NCI-H1930 (cell line): ENCODE data around the gene THSD8.
"Not testable (repeated sequence)": the region's sequence is repeated elsewhere in the genome, so short reads cannot be mapped to it uniquely, and the experiment has no call there.

Experiments
- DNase-seq, 2 experiments: peaks; one replicate each; lab custom pipeline; 2025; lab: John Stamatoyannopoulos, UW

THSD8 gene

DNA sequence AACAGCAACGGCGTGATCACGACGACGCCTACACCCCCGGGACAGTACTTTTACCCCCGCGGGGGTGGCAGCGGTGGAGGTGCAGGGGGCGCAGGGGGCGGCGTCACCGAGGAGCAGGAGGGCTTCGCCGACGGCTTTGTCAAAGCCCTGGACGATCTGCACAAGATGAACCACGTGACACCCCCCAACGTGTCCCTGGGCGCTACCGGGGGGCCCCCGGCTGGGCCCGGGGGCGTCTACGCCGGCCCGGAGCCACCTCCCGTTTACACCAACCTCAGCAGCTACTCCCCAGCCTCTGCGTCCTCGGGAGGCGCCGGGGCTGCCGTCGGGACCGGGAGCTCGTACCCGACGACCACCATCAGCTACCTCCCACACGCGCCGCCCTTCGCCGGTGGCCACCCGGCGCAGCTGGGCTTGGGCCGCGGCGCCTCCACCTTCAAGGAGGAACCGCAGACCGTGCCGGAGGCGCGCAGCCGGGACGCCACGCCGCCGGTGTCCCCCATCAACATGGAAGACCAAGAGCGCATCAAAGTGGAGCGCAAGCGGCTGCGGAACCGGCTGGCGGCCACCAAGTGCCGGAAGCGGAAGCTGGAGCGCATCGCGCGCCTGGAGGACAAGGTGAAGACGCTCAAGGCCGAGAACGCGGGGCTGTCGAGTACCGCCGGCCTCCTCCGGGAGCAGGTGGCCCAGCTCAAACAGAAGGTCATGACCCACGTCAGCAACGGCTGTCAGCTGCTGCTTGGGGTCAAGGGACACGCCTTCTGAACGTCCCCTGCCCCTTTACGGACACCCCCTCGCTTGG lies 9.6 kb upstream of the THSD8 start:
- peak; percentile 28 to 50 for DNase-seq

DNA sequence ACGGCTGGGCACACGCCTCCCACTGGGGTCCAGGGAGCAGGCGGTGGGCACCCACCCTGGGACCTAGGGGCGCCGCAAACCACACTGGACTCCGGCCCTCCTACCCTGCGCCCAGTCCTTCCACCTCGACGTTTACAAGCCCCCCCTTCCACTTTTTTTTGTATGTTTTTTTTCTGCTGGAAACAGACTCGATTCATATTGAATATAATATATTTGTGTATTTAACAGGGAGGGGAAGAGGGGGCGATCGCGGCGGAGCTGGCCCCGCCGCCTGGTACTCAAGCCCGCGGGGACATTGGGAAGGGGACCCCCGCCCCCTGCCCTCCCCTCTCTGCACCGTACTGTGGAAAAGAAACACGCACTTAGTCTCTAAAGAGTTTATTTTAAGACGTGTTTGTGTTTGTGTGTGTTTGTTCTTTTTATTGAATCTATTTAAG lies 9.0 kb upstream of the THSD8 start:
- DNase-seq, result no peak

GRCh38 chr19:12793290-12794195 lies 8.3 kb upstream of the THSD8 start:
- peak; percentile 79 to 85 for DNase-seq

- no peak for DNase-seq
These were observed 7.5 kb upstream of the THSD8 start for GRCh38 chr19:12794196-12794941.

DNA sequence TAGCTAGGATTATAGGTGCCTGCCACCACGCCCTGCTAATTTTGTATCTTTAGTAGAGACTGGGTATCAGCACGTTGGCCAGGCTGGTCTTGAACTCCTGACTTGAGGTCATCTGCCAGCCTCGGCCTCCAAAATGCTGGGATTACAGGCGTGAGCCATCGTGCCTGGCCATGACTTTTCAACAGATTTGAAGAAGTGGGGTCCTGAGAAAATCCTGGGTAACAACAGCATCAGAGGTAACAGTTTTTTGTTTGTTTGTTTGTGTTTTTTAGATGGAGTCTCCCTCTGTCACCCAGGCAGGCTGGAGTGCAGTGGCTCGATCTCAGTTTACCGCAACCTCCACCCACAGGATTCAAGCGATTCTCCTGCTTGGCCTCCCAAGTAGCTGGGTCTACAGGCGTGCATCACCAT lies 6.9 kb upstream of the THSD8 start:
- DNase-seq, result no peak

GRCh38 chr19:12796146-12797071 lies 5.5 kb upstream of the THSD8 start:
- peak; percentile 67 to 69 for DNase-seq

DNA sequence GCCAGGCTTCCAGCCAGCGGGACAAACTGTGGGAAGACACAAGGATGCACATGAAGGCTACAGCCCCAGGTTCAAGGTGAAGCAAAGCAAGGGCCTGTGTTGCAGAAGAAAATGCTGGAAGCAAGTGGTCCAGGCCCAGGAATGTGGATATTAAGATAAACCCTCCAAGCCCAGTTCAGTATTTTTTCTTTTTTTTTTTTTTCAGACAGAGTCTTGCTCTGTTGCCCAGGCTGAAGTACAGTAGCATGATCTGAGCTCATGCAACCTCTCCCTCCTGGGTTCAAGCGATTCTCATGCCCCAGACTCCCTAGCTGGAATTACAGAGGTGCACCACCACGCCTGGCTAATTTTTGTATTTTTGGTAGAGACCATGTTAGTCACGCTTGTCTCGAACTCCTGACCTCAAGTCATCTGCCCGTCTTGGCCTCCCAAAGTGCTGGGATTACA lies 4.7 kb upstream of the THSD8 start:
- DNase-seq, result no peak

- not testable (repeated sequence) for DNase-seq
These were observed 4.3 kb upstream of the THSD8 start for GRCh38 chr19:12797607-12798006.

GRCh38 chr19:12799742-12800465 lies 2.0 kb upstream of the THSD8 start:
- DNase-seq, result no peak

DNA sequence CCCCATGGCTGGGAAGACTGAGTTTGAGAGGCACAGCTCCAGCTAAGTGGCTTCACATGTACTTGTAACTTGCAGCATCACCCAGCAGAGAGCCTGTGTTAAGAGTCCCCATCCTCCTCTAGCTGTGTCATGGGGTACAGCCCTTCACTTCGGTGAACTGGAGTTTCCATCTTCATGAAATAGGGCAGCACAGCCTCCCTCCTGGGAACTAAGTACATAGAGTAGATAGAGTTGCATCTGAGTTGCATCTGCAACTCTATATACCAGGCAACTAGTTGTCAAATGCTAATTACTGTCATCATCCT lies 1.5 kb upstream of the THSD8 start:
- DNase-seq, result no peak

- DNase-seq, result no peak
These were observed 875 bp upstream of the THSD8 start for GRCh38 chr19:12800923-12801465.

- no peak for DNase-seq
These were observed 618 bp downstream of the THSD8 start for GRCh38 chr19:12802267-12803106.

DNA sequence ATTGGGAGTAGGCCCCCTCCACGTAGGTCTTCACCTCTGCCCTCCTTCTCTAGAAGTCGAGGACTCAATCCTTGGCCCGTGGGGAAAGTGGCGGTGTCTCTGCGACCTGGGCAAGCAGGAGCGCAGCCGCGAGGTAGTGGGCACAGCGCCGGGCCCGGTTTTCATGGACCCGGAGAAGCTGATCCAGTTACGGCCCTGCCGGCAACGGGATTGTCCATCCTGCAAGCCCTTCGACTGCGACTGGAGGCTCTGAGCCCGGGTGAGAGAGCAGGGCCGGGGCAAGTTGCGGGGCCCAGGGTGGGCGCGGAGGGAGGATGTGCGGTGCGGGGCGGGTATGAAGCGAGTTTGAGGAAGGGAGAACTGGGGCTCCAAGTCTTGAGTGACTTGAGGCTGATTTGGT lies 2.2 kb downstream of the THSD8 start:
- no peak for DNase-seq

DNA sequence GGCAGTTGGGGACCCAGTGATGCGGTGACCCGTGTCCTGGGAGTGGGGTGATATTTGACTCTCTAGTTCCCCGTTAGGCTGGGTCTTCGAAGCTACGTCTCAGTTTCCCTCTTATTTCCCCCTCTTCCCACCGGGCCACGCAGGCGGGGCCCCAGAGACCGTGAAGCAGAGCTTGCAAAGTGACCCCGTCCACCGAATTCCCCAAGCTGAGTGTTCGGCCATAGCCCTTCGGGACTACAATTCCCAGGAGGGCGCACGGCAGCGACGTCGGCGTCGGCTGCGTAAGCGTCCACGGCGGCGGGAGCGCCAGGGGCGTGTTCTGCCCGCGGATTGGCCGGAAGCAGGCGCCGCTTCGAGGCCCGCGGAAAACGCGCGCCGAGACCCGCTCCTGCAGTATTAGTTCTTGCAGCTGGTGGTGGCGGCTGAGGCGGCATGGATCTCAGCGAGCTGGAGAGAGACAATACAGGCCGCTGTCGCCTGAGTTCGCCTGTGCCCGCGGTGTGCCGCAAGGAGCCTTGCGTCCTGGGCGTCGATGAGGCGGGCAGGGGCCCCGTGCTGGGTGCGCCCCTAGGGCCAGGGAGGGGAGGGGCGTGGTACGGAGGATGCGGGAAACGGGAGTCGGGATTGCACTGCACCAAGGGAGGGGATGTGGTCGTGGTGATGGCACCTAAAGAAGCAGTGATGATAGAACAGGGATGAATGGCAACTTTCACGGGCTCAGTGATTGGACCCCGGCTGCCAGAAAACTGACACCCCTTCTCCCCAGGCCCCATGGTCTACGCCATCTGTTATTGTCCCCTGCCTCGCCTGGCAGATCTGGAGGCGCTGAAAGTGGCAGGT lies 4.6 kb downstream of the THSD8 start, which contains the start of gene RNASEH2A:
Gene RNASEH2A, plus strand, starts transcription at position 343 of the 840 bp plus-strand sequence. Its CDS starts 90 bp downstream, at position 433.
- DNase-seq, result peak; percentile 80 to 87

GRCh38 chr19:12815088-12815487 lies 13.2 kb downstream of the THSD8 start:
- DNase-seq, result no peak

DNA sequence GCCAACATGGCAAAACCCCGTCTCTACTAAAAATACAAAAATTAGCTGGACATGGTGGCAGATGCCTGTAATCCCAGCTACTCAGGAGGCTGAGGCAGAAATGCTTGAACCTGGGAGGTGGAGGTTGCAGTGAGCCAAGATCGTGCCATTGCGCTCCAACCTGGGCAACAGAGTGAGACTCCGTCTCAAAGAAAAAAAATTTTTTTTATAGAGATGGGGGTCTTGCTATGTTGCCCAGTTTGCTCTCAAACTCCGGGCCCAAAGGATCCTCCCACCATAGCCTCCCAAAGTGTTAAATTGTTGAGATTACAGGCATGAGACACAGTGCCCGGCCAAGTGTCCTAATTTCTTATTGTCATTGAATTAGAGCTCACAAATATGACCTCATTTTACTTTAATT lies 15.3 kb downstream of the THSD8 start:
- not testable (repeated sequence) for DNase-seq

DNA sequence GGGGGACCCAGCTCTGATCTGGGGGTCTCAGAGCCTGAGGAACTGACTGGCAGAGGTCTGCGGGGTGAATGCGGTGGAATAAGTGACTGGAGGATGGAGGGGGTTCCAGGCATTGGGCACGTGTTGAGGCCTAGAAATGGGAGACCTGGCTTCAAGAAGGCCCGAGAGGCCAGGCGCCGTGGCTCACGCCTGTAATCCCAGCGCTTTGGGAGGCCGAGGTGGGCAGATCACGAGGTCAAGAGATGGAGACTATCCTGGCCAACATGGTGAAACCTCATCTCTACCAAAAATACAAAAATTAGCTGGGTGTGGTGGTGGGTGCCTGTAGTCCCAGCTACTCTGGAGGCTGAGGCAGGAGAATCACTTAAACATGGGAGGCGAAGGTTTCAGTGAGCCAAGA lies 15.9 kb downstream of the THSD8 start:
- DNase-seq, result not testable (repeated sequence)

GRCh38 chr19:12821761-12822160 lies 19.9 kb downstream of the THSD8 start:
- no peak for DNase-seq
